RWPE2 (cell line): ENCODE data around the gene MCM8.

Source experiments
- ATAC-seq: fragments of 200-7000 bp; cut with Tn5 transposase; 3 replicates; pipeline ENCODE4 v1.9.1; 2021; ENCODE audit warnings: low read depth
- DNase-seq: peaks from one replicate; pipeline ENCODE4 v3.0.0-alpha.2; 2020; ENCODE audit warnings: low spot score
- H3K27ac ChIP-seq: fragments of 450-650 bp; 2 replicates; pipeline ENCODE4 v1.5.1; 2017; ENCODE audit warnings: mild to moderate bottlenecking; ENCODE audit not compliant: poor library complexity, severe bottlenecking
- H3K27me3 ChIP-seq: fragments of 250-450 bp; sonication (Bioruptor Pico); 2 replicates; pipeline ENCODE4 v1.5.1; 2021; ENCODE audit warnings: mild to moderate bottlenecking, moderate library complexity; ENCODE audit not compliant: insufficient read depth, poor library complexity, severe bottlenecking
- H3K36me3 ChIP-seq: fragments of 250-450 bp; sonication (Bioruptor Pico); 2 replicates; pipeline ENCODE4 v1.5.1; 2020; ENCODE audit warnings: low read depth, mild to moderate bottlenecking, moderate library complexity
- H3K4me1 ChIP-seq: fragments of 250-450 bp; sonication (Bioruptor Pico); 2 replicates; pipeline ENCODE4 v1.5.1; 2021; ENCODE audit warnings: mild to moderate bottlenecking, moderate library complexity; ENCODE audit not compliant: insufficient read depth, poor library complexity, severe bottlenecking
- H3K4me3 ChIP-seq: fragments of 250-450 bp; sonication (Bioruptor Pico); 2 replicates; pipeline ENCODE4 v1.5.1; 2021; ENCODE audit warnings: mild to moderate bottlenecking, moderate library complexity; ENCODE audit not compliant: severe bottlenecking
- H3K9me3 ChIP-seq: fragments of 250-450 bp; sonication (Bioruptor Pico); 2 replicates; pipeline ENCODE4 v1.5.1; 2021; ENCODE audit warnings: mild to moderate bottlenecking, moderate library complexity; ENCODE audit not compliant: severe bottlenecking
- TF ChIP-seq, protein P1 (sequence below): fragments of 450-650 bp; IDR thresholded peaks from one replicate; pipeline ENCODE4 v1.5.1; 2017; ENCODE audit warnings: mild to moderate bottlenecking, moderate library complexity; ENCODE audit not compliant: poor library complexity, severe bottlenecking

The MCM8 gene

DNA sequence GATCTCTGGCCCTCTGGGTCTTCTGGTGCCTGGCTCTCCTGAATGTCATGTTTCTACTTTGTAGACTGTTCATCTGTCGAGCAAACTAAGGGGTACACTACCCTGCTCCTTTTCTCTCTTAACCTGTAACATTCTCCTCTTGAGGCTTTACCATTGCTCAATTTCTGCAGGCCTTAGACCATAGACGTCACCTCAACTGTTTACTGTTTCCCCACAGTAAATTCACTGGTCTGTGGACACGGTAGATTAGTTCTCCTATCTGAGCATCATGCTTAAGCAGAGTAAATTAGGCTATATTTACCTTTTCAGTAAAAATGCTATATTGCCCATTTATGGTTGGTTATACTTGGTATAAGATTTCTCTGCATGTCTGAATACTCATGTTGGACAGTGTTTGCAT is 40.5 kb downstream of the MCM8 start:
- Histone ChIP-seq H3K4me1 (no peaks in the 10 kb centered on the region), H3K27me3 (no peaks in the 10 kb centered on the region), H3K4me3 (no peak overlapping the region), H3K36me3 (peaks cover 94% of the 10 kb centered on the region), H3K9me3 (no peaks in the 10 kb centered on the region), H3K27ac (no peak overlapping the region)
- DNase-seq (no peak), ATAC-seq (no peak)
- TF ChIP-seq, protein P1, sequence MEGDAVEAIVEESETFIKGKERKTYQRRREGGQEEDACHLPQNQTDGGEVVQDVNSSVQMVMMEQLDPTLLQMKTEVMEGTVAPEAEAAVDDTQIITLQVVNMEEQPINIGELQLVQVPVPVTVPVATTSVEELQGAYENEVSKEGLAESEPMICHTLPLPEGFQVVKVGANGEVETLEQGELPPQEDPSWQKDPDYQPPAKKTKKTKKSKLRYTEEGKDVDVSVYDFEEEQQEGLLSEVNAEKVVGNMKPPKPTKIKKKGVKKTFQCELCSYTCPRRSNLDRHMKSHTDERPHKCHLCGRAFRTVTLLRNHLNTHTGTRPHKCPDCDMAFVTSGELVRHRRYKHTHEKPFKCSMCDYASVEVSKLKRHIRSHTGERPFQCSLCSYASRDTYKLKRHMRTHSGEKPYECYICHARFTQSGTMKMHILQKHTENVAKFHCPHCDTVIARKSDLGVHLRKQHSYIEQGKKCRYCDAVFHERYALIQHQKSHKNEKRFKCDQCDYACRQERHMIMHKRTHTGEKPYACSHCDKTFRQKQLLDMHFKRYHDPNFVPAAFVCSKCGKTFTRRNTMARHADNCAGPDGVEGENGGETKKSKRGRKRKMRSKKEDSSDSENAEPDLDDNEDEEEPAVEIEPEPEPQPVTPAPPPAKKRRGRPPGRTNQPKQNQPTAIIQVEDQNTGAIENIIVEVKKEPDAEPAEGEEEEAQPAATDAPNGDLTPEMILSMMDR, result no peak

DNA sequence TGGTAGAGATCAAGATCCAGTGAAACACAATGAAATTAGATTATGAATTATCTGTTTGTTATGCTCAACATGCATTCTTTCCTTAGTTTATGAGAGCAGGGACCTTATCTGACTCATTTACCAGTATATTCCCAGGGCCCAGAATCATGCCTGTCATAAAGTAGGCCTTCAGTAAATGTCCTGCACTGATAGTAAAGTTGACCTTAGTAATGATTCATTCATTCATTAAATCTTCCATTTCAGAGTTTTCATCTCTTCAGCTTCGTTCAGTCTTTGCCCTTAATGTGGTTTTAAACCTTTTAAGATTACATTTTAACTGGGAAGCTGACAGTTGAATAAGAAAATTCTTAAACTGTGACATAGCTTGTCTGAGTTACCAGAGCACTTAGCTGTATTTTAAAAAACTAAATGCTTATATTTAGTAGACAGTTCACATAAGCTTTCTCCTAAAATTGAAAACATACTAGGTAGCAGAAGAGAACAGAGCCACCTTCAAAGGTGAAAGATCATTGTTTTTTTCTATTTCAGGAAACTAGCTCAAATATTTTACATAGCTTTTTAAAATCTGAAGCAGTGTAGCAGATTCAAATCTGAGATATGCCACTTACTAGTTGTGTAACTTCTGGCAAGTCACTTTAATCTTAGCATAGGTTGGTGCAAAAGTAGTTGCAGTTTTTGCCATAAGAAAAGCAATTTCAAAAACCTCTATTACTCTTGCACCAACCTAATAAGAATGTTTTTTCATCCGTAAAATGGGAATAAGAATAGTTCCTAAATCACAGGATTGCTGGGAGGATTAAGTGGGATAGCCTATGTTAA is 41.4 kb downstream of the MCM8 start:
- peaks cover 92% of the 10 kb centered on the region for H3K36me3 ChIP-seq
- TF ChIP-seq, protein P1, result no peak
- H3K9me3 ChIP-seq, result no peaks in the 10 kb centered on the region
- no peak overlapping the region for H3K4me3 ChIP-seq
- no peaks in the 10 kb centered on the region for H3K4me1 ChIP-seq
- ATAC-seq, result 0 out of 3 replicates have a peak, but pooled peaks have one; percentile 36
- H3K27me3 ChIP-seq, result no peaks in the 10 kb centered on the region
- DNase-seq, result no peak
- H3K27ac ChIP-seq, result no peak overlapping the region

DNA sequence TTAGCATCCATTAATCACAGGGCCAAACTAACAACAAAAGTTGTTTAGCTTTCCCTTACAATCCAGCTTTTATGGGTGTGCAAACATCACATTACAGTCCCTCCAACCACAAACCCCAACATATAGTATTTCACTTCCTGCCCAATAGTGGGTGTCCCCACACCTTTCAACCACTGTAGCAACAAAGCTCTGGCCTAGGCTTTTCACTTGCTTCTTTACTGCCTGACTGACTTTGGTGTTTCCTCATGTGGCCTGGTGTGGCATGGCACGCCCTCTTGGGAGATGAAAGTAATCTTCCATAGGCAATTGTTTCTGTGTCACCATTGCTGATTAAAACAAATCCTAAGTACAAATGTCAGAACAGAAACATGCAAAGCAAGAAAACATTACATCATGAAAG is 46.3 kb downstream of the MCM8 start:
- H3K27me3 ChIP-seq, result no peaks in the 10 kb centered on the region
- TF ChIP-seq, protein P1, result no peak
- peaks cover 62% of the 10 kb centered on the region for H3K36me3 ChIP-seq
- DNase-seq (no peak), ATAC-seq (peak; percentile 25; the same call in 1 of the 3 replicates)
- H3K4me3 ChIP-seq, result no peak overlapping the region
- no peaks in the 10 kb centered on the region for H3K4me1 ChIP-seq
- H3K27ac ChIP-seq, result no peak overlapping the region
- H3K9me3 ChIP-seq, result no peaks in the 10 kb centered on the region

DNA sequence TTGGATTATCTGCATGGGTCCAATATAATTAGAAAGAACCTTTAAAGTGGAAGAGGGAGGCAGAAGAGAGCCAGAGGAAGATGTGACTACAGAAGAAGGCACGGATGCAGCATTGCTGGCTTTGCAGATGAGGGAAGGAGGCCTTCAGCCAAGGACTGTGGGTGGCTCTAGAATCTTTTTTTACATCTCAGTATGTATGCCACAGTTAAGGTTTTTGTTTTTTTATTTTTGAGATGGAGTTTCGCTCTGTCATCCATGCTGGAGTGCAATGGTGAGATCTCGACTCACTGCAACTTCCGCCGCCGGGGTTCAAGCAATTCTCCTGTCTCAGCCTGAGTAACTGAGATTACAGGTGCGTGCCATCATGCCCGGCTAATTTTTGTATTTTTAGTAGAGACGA is 49.3 kb downstream of the MCM8 start:
- H3K4me3 ChIP-seq, result no peak overlapping the region
- ATAC-seq (no peak), DNase-seq (no peak)
- no peaks in the 10 kb centered on the region for H3K27me3 ChIP-seq
- no peaks in the 10 kb centered on the region for H3K4me1 ChIP-seq
- H3K27ac ChIP-seq, result no peak overlapping the region
- TF ChIP-seq, protein P1, result no peak
- peaks cover 32% of the 10 kb centered on the region for H3K36me3 ChIP-seq
- H3K9me3 ChIP-seq, result no peaks in the 10 kb centered on the region

DNA sequence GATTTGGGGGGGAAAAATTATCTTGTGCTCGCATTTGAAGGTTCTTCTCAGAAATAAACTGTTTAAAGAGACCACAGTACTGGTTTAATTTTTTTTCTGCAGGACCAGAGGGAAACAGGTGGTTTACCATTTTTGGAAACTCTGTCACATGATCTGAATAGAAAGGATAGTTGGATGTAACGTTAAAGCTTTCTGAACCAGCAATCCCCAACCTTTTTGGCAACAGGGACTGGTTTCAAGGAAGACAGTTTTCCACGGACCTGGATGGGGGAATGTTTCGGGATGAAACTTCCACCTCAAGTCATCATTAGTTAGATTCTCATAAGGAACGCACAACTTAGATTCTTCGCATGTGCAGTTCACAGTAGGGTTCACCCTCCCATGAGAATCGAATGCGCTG is 50.4 kb downstream of the MCM8 start:
- DNase-seq, result no peak
- peaks cover 6% of the 10 kb centered on the region for H3K4me1 ChIP-seq
- H3K36me3 ChIP-seq, result peaks cover 21% of the 10 kb centered on the region
- no peak overlapping the region for H3K27ac ChIP-seq
- no peaks in the 10 kb centered on the region for H3K27me3 ChIP-seq
- ATAC-seq, result no peak
- H3K9me3 ChIP-seq, result no peaks in the 10 kb centered on the region
- no peak overlapping the region for H3K4me3 ChIP-seq
- TF ChIP-seq, protein P1, result no peak
